ENCODE data around the gene CMBL.

DNA sequence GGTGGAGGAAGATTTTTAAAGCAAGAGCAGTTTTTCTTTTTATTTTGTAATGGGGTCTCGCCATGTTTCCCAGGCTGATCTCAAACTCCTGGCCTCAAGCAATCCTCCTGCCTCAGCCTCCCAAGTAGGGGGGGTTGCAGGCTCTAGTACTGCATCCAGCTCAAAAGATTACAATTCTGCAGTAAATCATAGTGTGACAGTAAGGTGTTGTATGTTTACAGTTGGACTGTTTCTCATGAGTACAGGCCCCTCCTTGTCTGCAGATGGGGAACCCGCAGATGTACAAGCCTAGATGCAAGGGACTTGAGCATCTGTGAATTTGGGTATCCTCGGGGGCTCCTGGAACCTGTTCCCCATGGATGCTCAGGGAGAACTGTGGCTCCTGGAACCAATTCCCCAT is 54.3 kb downstream of the CMBL start:
- TF ChIP-seq, protein P1, sequence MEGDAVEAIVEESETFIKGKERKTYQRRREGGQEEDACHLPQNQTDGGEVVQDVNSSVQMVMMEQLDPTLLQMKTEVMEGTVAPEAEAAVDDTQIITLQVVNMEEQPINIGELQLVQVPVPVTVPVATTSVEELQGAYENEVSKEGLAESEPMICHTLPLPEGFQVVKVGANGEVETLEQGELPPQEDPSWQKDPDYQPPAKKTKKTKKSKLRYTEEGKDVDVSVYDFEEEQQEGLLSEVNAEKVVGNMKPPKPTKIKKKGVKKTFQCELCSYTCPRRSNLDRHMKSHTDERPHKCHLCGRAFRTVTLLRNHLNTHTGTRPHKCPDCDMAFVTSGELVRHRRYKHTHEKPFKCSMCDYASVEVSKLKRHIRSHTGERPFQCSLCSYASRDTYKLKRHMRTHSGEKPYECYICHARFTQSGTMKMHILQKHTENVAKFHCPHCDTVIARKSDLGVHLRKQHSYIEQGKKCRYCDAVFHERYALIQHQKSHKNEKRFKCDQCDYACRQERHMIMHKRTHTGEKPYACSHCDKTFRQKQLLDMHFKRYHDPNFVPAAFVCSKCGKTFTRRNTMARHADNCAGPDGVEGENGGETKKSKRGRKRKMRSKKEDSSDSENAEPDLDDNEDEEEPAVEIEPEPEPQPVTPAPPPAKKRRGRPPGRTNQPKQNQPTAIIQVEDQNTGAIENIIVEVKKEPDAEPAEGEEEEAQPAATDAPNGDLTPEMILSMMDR (IDR thresholded peaks at IDR 0.05) = no peak
- no peak for TF ChIP-seq POLR2A (IDR thresholded peaks at IDR 0.05)
